GM12878 (cell line): ENCODE results near the gene SOHLH2. TPM values are rescaled to one million over a fixed set of nuclear protein-coding genes. Genes with fewer than 3 reads are reported as not detected.

Source experiments
- ATAC-seq: fragments of 200-7000 bp; cut with Tn5 transposase; 3 replicates; pipeline ENCODE4 v1.9.1; 2020; ENCODE audit warnings: mild to moderate bottlenecking, moderate library complexity
- BruUV-seq: library from RNA; stranded (reverse); fragments of 400-500 nt; replicated peaks from 2 replicates; lab custom pipeline; 2021; lab: Mats Ljungman, UMichigan
- CTCF ChIA-PET: fragments of 300-600 bp; sonication (Branson Sonifier 250); formaldehyde crosslinking; extraction: SDS; loops from one replicate; lab custom pipeline; 2021; ENCODE audit warnings: inconsistent platforms; lab: Yijun Ruan, JAX
- POLR2A ChIA-PET: fragments of 350-600 bp; formaldehyde crosslinking; extraction: SDS; loops from one replicate; lab custom pipeline; 2021; ENCODE audit warnings: inconsistent platforms; lab: Charles Lee
- RAD21 ChIA-PET: fragments of 300-600 bp; sonication (Branson Sonifier 250); formaldehyde crosslinking; loops from one replicate; lab custom pipeline; 2023; ENCODE audit warnings: antibody characterized with exemption; ENCODE audit not compliant: unreplicated experiment; lab: Charles Lee
- SMC1A ChIA-PET: fragments of 300-600 bp; sonication (Branson Sonifier 250); formaldehyde crosslinking; loops from one replicate; lab custom pipeline; 2023; ENCODE audit not compliant: unreplicated experiment, uncharacterized antibody; lab: Charles Lee
- DNase-seq: peaks from one replicate; pipeline ENCODE4 v3.0.0-alpha.2; 2011; ENCODE audit warnings: low read depth, low spot score
- FAIRE-seq: peaks from 3 replicates; lab custom pipeline; 2011; peaks lifted over from hg19 to GRCh38; lab: Jason Lieb, UNC
- H2AFZ ChIP-seq: 2 replicates; pipeline ENCODE4 v1.6.0; 2011; ENCODE audit warnings: low read depth, low read length, control low read depth; ENCODE audit not compliant: control insufficient read depth
- H3K27ac ChIP-seq: 2 replicates; pipeline ENCODE4 v1.5.1; 2011; ENCODE audit warnings: control low read depth; ENCODE audit not compliant: control insufficient read depth, insufficient read depth
- H3K27me3 ChIP-seq, 2 experiments: replicated peaks in 1 of 2; 2 replicates each; pipeline versions ENCODE4 v1.6.0 to v1.6.1; 2011; ENCODE audit warnings: low read length in 1 of 2; ENCODE audit not compliant: control insufficient read depth in 2 of 2, insufficient read depth in 2 of 2
- H3K36me3 ChIP-seq, 2 experiments: 2 replicates each; pipeline ENCODE4 v1.5.1; 2011; ENCODE audit warnings: low read length in 1 of 2; ENCODE audit not compliant: control insufficient read depth in 2 of 2, insufficient read depth in 2 of 2
- H3K4me1 ChIP-seq: 2 replicates; pipeline ENCODE4 v1.6.1; 2011; ENCODE audit warnings: mild to moderate bottlenecking, low read length, moderate library complexity, mixed read lengths; ENCODE audit not compliant: control insufficient read depth, insufficient read depth
- H3K4me2 ChIP-seq: 2 replicates; pipeline ENCODE4 v1.6.0; 2011; ENCODE audit warnings: control low read depth; ENCODE audit not compliant: control insufficient read depth, insufficient read depth
- H3K4me3 ChIP-seq: fragments of 200-600 bp; sonication (generic); 2 replicates; pipeline ENCODE4 v1.5.1; 2016
- H3K79me2 ChIP-seq: 2 replicates; pipeline ENCODE4 v1.6.0; 2011; ENCODE audit warnings: low read length; ENCODE audit not compliant: control insufficient read depth, insufficient read depth
- H3K9ac ChIP-seq: 2 replicates; pipeline ENCODE4 v1.8.0; 2011; ENCODE audit warnings: low read length, control low read depth, mixed read lengths; ENCODE audit not compliant: control insufficient read depth, insufficient read depth
- H3K9me3 ChIP-seq: replicated peaks from 3 replicates; pipeline ENCODE4 v1.5.1; 2011; ENCODE audit warnings: mild to moderate bottlenecking, low read length; ENCODE audit not compliant: control insufficient read depth, insufficient read depth
- H4K20me1 ChIP-seq: 2 replicates; pipeline ENCODE4 v1.6.0; 2011; ENCODE audit not compliant: control insufficient read depth, insufficient read depth
- BCL3 ChIP-seq: IDR thresholded peaks from 2 replicates; pipeline ENCODE4 v1.6.1; 2011; ENCODE audit warnings: borderline replicate concordance, low read depth, mild to moderate bottlenecking, moderate library complexity, low read length; ENCODE audit not compliant: insufficient read depth, poor library complexity, severe bottlenecking
- BRCA1 ChIP-seq: IDR thresholded peaks from 2 replicates; pipeline ENCODE4 v1.6.1; 2011; ENCODE audit warnings: low read depth, low read length, improper control_type of control experiment
- GATAD2B ChIP-seq: fragments of 450-650 bp; conservative IDR thresholded peaks from 2 replicates; pipeline ENCODE4 v1.6.1; 2017; ENCODE audit warnings: low read depth, mild to moderate bottlenecking, moderate library complexity
- HDGF ChIP-seq: fragments of 450-650 bp; IDR thresholded peaks from 2 replicates; pipeline ENCODE4 v1.6.1; 2016; ENCODE audit warnings: antibody characterized with exemption
- KDM1A ChIP-seq: fragments of 200-600 bp; sonication (generic); IDR thresholded peaks from 2 replicates; pipeline ENCODE4 v1.6.1; 2016; ENCODE audit warnings: borderline replicate concordance
- NR2C1 ChIP-seq: fragments of 450-650 bp; IDR thresholded peaks from 2 replicates; pipeline ENCODE4 v1.6.1; 2017; ENCODE audit warnings: antibody characterized with exemption, mild to moderate bottlenecking, moderate library complexity
- NR2C2 ChIP-seq: IDR thresholded peaks from 2 replicates; pipeline ENCODE4 v1.6.1; 2011; ENCODE audit warnings: borderline replicate concordance, low read depth; ENCODE audit not compliant: control insufficient read depth, insufficient read length
- PAX5 ChIP-seq: IDR thresholded peaks from 2 replicates; pipeline ENCODE4 v1.6.1; 2011; ENCODE audit warnings: low read depth, low read length, borderline replicate concordance
- POLR2AphosphoS5 ChIP-seq: IDR thresholded peaks from 2 replicates; pipeline ENCODE4 v1.6.1; 2011; ENCODE audit warnings: mild to moderate bottlenecking, low read length, inconsistent platforms
- SMAD5 ChIP-seq: IDR thresholded peaks from 2 replicates; pipeline ENCODE4 v1.6.1; 2016; ENCODE audit warnings: antibody characterized with exemption, low read depth
- TARDBP ChIP-seq: IDR thresholded peaks from 2 replicates; pipeline ENCODE4 v1.6.1; 2016; ENCODE audit warnings: borderline replicate concordance
- WGBS: methylation state at CpG from one replicate; pipeline ENCODE4 v1.1.6; 2016; ENCODE audit warnings: low lambda C conversion rate; ENCODE audit not compliant: insufficient replicate concordance, insufficient coverage; ENCODE audit errors: missing lambda C conversion rate; 5-methylcytosine and 5-hydroxymethylcytosine counted together
- in situ Hi-C: fragments of 300-500 bp; cut with MboI; formaldehyde crosslinking; loops from 9 replicates; pipeline ENCODE4 v1.14.3; 2018; ENCODE audit warnings: mixed read lengths
- intact Hi-C: fragments of 100-400 bp; cut with micrococcal nuclease; formaldehyde crosslinking; loops from one replicate; pipeline ENCODE4 v1.14.2; 2022; ENCODE audit not compliant: unreplicated experiment
- polyA plus RNA-seq, 11 experiments: library from polyadenylated mRNA; depleted of rRNA in 4 of 11; unstranded in 6 of 11; stranded (reverse) in 5 of 11; fragments of >200 nt; fragmentation: Nextera tagmentation in 4 of 11; fragmentation: Illumina TruSeq in 1 of 11; extraction: Ambion mirVana in 4 of 11; extraction: Trizol in 1 of 11; gene quantifications; 1 replicate in 1 of 11; 2 replicates in 10 of 11; pipeline versions ENCODE4 v1.2.1 to v1.2.3, GENCODE V29; 2011 to 2016; ENCODE audit warnings: inconsistent platforms in 2 of 11, missing spikeins in 2 of 11, low read depth in 1 of 11
- total RNA-seq, 4 experiments: library from RNA; depleted of rRNA in 3 of 4; stranded (reverse); fragments of >200 nt in 3 of 4; fragmentation: Illumina TruSeq in 1 of 4; extraction: Trizol in 1 of 4; gene quantifications; 2 replicates each; pipeline versions ENCODE4 v1.2.1 to v1.2.3, GENCODE V29; 2013 to 2021
- TF ChIP-seq, protein P1 (sequence below): fragments of 450-650 bp; IDR thresholded peaks from 2 replicates; pipeline ENCODE4 v1.6.1; 2018; ENCODE audit warnings: mild to moderate bottlenecking, low read depth, moderate library complexity; ENCODE audit not compliant: partially characterized antibody

The SOHLH2 gene
- total and polyA plus RNA-seq, 10 of the 15 experiments (the other 5 are each of a cell fraction or from before 2014, with no cell fraction given) = 2.4 TPM; not detected in 9

GRCh38 chr13:36173571-36174322 lies 40.6 kb downstream of the SOHLH2 start:
- ChIA-PET RAD21 (no interaction called here), POLR2A (no interaction called here), CTCF (no interaction called here), SMC1A (no interaction called here)
- in situ Hi-C loops = no loop called here
- intact Hi-C loops = no loop called here
- 4% methylated on average over 4 of the region's 4 CpGs for WGBS
- H3K9me3 ChIP-seq = no peaks in the 10 kb centered on the region
- no peaks in the 10 kb centered on the region for H4K20me1 ChIP-seq
- H2AFZ ChIP-seq = no peak overlapping the region
- no TSS peak for BruUV-seq
- no peak overlapping the region for H3K27ac ChIP-seq
- no peak for ATAC-seq
- no peak overlapping the region for H3K4me3 ChIP-seq
- no peaks in the 10 kb centered on the region for H3K36me3 ChIP-seq
- H3K9ac ChIP-seq = no peak overlapping the region
- no peaks in the 10 kb centered on the region for H3K79me2 ChIP-seq
- no peak for FAIRE-seq
- H3K4me1 ChIP-seq = no peaks in the 10 kb centered on the region
- DNase-seq = no peak
- no peaks in the 10 kb centered on the region for H3K27me3 ChIP-seq
- H3K4me2 ChIP-seq = no peak overlapping the region
- TF ChIP-seq PAX5 (no peak), TARDBP (no peak), HDGF (no peak), POLR2AphosphoS5 (no peak), GATAD2B (no peak), NR2C2 (no peak), KDM1A (no peak)

GRCh38 chr13:36166046-36166445 lies 48.3 kb downstream of the SOHLH2 start:
- H3K4me1 ChIP-seq = no peaks in the 10 kb centered on the region
- in situ Hi-C loops = no loop called here
- no peaks in the 10 kb centered on the region for H3K36me3 ChIP-seq
- no peak overlapping the region for H2AFZ ChIP-seq
- RAD21 ChIA-PET = no interaction called here
- CTCF ChIA-PET = no interaction called here
- H3K4me2 ChIP-seq = no peak overlapping the region
- intact Hi-C loops = no loop called here
- no peak overlapping the region for H3K27ac ChIP-seq
- DNase-seq (no peak), FAIRE-seq (no peak), ATAC-seq (no peak)
- H3K27me3 ChIP-seq = no peaks in the 10 kb centered on the region
- H3K79me2 ChIP-seq = no peaks in the 10 kb centered on the region
- no peaks in the 10 kb centered on the region for H3K9me3 ChIP-seq
- 37% methylated on average over 5 of the region's 5 CpGs for WGBS
- no TSS peak for BruUV-seq
- no peak overlapping the region for H3K4me3 ChIP-seq
- POLR2A ChIA-PET = no interaction called here
- H4K20me1 ChIP-seq = no peaks in the 10 kb centered on the region
- H3K9ac ChIP-seq = no peak overlapping the region
- TF ChIP-seq BCL3 (no peak), NR2C1 (no peak), SMAD5 (no peak), BRCA1 (no peak)
- TF ChIP-seq, protein P1, sequence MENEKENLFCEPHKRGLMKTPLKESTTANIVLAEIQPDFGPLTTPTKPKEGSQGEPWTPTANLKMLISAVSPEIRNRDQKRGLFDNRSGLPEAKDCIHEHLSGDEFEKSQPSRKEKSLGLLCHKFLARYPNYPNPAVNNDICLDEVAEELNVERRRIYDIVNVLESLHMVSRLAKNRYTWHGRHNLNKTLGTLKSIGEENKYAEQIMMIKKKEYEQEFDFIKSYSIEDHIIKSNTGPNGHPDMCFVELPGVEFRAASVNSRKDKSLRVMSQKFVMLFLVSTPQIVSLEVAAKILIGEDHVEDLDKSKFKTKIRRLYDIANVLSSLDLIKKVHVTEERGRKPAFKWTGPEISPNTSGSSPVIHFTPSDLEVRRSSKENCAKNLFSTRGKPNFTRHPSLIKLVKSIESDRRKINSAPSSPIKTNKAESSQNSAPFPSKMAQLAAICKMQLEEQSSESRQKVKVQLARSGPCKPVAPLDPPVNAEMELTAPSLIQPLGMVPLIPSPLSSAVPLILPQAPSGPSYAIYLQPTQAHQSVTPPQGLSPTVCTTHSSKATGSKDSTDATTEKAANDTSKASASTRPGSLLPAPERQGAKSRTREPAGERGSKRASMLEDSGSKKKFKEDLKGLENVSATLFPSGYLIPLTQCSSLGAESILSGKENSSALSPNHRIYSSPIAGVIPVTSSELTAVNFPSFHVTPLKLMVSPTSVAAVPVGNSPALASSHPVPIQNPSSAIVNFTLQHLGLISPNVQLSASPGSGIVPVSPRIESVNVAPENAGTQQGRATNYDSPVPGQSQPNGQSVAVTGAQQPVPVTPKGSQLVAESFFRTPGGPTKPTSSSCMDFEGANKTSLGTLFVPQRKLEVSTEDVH = no peak
- SMC1A ChIA-PET = no interaction called here
